Upper lobe of right lung (tissue), 1 donor: Measurements from ENCODE around the gene NFKB1. TPM values are rescaled to one million over a fixed set of nuclear protein-coding genes. Genes with fewer than 3 reads are reported as not detected.

Experiments
- ATAC-seq: fragments of 200-7000 bp; cut with Tn5 transposase; one replicate; pipeline ENCODE4 v1.9.1; 2020; ENCODE audit warnings: mild to moderate bottlenecking, moderate library complexity
- DNase-seq: peaks from one replicate; pipeline ENCODE4 v3.0.0-alpha.2; 2020
- H3K27ac ChIP-seq: fragments of 200-600 bp; one replicate; pipeline ENCODE4 v1.8.0; 2022
- H3K27me3 ChIP-seq: fragments of 200-600 bp; one replicate; pipeline ENCODE4 v1.8.0; 2022; ENCODE audit warnings: mild to moderate bottlenecking
- H3K36me3 ChIP-seq: fragments of 200-600 bp; one replicate; pipeline ENCODE4 v1.8.0; 2022
- H3K4me1 ChIP-seq: fragments of 200-600 bp; one replicate; pipeline ENCODE4 v1.8.0; 2022
- H3K4me3 ChIP-seq: fragments of 200-600 bp; one replicate; pipeline ENCODE4 v1.8.0; 2022; ENCODE audit warnings: mild to moderate bottlenecking
- H3K9me3 ChIP-seq: fragments of 200-600 bp; one replicate; pipeline ENCODE4 v1.8.0; 2022
- intact Hi-C: fragments of 100-400 bp; cut with DNase I; formaldehyde crosslinking; loops from one replicate; pipeline ENCODE4 v1.11.0; 2022
- total RNA-seq: library from RNA; stranded (reverse); fragmentation: NEBNext Ultra II Directional; extraction: Animal tissue kit (Norgen Biotek cat#: 25700); gene quantifications from one replicate; pipeline ENCODE4 v1.2.1, GENCODE V29; 2021
- TF ChIP-seq, protein P1 (sequence below): fragments of 200-600 bp; IDR thresholded peaks from one replicate; pipeline ENCODE4 v1.8.0; 2022; ENCODE audit warnings: antibody characterized with exemption
- donor health status: DM: no; HTN: yes; CAD: no; lungs with severe emphysema.

NFKB1 gene
- total RNA-seq, 1 donor from 2014 or later = 48.8 TPM

DNA sequence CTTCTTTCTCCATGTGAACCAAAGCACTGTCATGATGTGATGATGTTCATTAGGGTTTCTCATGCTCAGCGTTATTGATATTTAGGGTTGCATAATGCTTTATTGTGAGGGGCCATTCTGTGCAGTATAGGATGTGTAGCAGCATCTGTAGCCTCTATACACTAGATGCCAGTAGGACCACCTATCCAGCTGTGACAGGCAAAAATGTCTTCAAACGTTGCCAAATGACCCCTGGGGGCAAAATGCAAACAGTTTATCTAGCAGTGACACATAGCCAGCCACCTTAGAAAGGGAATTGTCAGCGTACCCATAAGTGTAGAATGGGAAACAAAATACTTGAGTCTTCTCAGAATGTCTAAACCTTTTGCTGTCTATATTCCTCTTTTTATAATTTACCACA lies 18.8 kb downstream of the NFKB1 start:
- peaks cover 11% of the 10 kb centered on the region for H3K4me1 ChIP-seq
- TF ChIP-seq, protein P1, sequence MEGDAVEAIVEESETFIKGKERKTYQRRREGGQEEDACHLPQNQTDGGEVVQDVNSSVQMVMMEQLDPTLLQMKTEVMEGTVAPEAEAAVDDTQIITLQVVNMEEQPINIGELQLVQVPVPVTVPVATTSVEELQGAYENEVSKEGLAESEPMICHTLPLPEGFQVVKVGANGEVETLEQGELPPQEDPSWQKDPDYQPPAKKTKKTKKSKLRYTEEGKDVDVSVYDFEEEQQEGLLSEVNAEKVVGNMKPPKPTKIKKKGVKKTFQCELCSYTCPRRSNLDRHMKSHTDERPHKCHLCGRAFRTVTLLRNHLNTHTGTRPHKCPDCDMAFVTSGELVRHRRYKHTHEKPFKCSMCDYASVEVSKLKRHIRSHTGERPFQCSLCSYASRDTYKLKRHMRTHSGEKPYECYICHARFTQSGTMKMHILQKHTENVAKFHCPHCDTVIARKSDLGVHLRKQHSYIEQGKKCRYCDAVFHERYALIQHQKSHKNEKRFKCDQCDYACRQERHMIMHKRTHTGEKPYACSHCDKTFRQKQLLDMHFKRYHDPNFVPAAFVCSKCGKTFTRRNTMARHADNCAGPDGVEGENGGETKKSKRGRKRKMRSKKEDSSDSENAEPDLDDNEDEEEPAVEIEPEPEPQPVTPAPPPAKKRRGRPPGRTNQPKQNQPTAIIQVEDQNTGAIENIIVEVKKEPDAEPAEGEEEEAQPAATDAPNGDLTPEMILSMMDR = no peak
- DNase-seq (no peak), ATAC-seq (no peak)
- H3K27ac ChIP-seq = no peak overlapping the region
- no peak overlapping the region for H3K4me3 ChIP-seq
- no peaks in the 10 kb centered on the region for H3K27me3 ChIP-seq
- H3K9me3 ChIP-seq = no peaks in the 10 kb centered on the region
- no peaks in the 10 kb centered on the region for H3K36me3 ChIP-seq
- intact Hi-C loops = no loop called here

DNA sequence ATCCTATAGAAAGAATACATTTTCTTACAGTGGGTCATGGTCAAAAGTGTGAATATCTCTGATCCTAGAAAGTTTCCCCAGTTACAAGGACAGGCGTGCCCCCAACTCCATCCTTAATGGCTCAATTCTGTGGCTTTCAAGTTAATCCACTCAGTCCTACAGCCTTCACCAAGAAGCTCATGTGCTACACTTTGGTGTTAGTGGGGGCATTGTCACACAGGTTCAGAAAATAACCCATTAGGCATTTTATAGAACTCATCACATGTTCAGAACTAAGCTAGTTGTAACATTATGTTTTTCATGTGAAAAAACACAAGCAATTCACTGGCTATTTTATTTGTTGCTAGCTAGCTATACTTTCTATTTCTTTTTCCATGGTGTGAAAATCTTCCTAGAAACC lies 20.4 kb downstream of the NFKB1 start:
- intact Hi-C loops = no loop called here
- H3K4me1 ChIP-seq = peaks cover 11% of the 10 kb centered on the region

DNA sequence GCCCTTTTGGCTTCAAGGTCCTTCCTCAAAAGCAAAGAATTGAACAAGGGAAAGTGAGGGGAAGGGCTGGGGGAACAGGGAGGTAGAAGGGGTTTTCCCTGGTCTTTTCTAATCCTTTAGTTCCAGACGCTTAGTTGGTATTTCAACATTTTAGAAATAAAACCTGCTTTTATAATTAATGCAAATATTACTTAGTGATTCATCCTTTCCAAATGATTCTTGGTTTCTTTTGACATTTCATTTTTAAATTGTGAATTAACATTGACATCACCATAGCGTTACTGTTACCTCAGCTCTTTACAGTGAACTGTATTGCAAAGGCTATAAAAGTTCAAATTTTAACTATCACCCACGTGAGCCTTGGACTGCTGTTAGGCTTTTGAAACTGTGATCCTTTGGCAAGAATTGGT lies 20.9 kb downstream of the NFKB1 start:
- DNase-seq = no peak
- Histone ChIP-seq H3K9me3 (no peaks in the 10 kb centered on the region), H3K4me3 (no peak overlapping the region), H3K36me3 (no peaks in the 10 kb centered on the region), H3K27ac (no peak overlapping the region), H3K27me3 (no peaks in the 10 kb centered on the region), H3K4me1 (peaks cover 11% of the 10 kb centered on the region)
- no peak for ATAC-seq
- TF ChIP-seq, protein P1 = no peak
- intact Hi-C loops = no loop called here

More for the DNA sequence above, 20.4 kb downstream of the NFKB1 start:
- no peak for ATAC-seq
- Histone ChIP-seq H3K27ac (no peak overlapping the region), H3K4me3 (no peak overlapping the region), H3K27me3 (no peaks in the 10 kb centered on the region), H3K36me3 (no peaks in the 10 kb centered on the region), H3K9me3 (no peaks in the 10 kb centered on the region)
- TF ChIP-seq, protein P1 = no peak
- no peak for DNase-seq

DNA sequence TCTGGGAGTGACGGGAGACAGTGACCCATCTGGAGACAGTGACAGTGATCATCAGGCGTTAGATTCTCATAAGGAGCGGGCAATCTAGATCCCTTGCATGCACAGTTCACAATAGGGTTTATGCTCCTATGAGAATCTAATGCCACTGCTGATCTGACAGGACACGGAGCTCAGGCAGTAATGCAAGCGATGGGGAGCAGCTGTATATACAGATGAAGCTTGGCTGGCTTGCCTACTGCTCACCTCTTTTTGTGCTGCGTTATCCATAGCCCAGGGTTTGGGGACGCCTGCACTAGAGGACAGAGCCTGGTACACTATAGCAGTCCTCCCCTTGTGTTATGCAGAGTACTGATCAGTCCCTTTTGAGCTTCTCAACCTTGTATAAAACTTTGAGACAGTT lies 23.5 kb downstream of the NFKB1 start:
- H3K4me1 ChIP-seq = peaks cover 4% of the 10 kb centered on the region
- H3K27me3 ChIP-seq = no peaks in the 10 kb centered on the region
- ATAC-seq (peak; percentile 21), DNase-seq (no peak)
- intact Hi-C loops = no loop called here
- no peak overlapping the region for H3K27ac ChIP-seq
- no peaks in the 10 kb centered on the region for H3K9me3 ChIP-seq
- H3K36me3 ChIP-seq = peaks cover 2% of the 10 kb centered on the region
- TF ChIP-seq, protein P1 = no peak
- no peak overlapping the region for H3K4me3 ChIP-seq

DNA sequence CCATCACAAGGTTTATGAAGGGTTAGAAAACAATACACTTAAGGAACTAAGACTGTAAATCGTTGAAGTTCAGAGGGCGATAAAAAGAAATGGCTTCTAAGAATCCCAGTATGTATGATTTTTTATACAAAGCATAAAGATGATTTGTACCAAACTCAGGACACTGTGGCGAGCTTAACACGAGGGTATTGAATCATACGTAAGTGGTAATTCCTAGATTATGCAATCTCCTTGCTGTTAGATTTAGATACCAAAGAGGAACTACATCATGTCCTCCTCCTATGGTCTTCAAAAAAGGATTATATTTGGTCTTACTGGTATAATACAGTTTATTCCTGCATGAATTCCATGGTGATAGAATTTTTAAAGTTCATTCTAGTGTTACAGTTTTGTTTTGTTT lies 23.9 kb downstream of the NFKB1 start:
- peaks cover 4% of the 10 kb centered on the region for H3K4me1 ChIP-seq
- no peak overlapping the region for H3K27ac ChIP-seq
- DNase-seq (no peak), ATAC-seq (peak; percentile 73)
- no peaks in the 10 kb centered on the region for H3K27me3 ChIP-seq
- H3K4me3 ChIP-seq = no peak overlapping the region
- TF ChIP-seq, protein P1 = no peak
- peaks cover 6% of the 10 kb centered on the region for H3K36me3 ChIP-seq
- H3K9me3 ChIP-seq = no peaks in the 10 kb centered on the region
- intact Hi-C loops = no loop called here

DNA sequence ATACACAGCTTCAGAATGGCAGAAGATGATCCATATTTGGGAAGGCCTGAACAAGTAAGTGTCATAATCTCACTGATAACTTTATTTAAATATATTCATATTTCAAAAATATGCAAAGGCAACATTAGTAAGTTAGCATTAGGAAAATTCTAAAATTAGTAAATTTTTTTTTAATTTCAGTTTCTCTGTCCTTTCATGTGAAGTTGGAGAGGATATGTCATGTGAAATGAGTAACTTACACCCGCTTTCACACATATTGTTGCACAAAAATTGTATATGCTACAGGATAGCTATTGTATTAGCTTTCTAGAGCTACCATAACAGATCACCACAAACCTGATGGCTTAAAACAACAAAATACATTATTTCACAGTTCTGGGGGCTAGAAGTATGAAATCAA lies 24.3 kb downstream of the NFKB1 start:
- ATAC-seq = no peak
- TF ChIP-seq, protein P1 = no peak
- Histone ChIP-seq H3K4me3 (no peak overlapping the region), H3K27ac (no peak overlapping the region), H3K36me3 (peaks cover 10% of the 10 kb centered on the region), H3K4me1 (peaks cover 4% of the 10 kb centered on the region), H3K27me3 (no peaks in the 10 kb centered on the region), H3K9me3 (no peaks in the 10 kb centered on the region)
- DNase-seq = no peak
- intact Hi-C loops = no loop called here
